COR-L47 (cell line): ENCODE results near the gene SEC24B.
"Not testable (repeated sequence)": the region's sequence is repeated elsewhere in the genome, so short reads cannot be mapped to it uniquely, and the experiment has no call there.

Experiments
- DNase-seq: peaks from one replicate; lab custom pipeline; 2025; lab: John Stamatoyannopoulos, UW

SEC24B gene

GRCh38 chr4:109506890-109507289, 73.3 kb downstream of the SEC24B start:
- no peak for DNase-seq

DNA sequence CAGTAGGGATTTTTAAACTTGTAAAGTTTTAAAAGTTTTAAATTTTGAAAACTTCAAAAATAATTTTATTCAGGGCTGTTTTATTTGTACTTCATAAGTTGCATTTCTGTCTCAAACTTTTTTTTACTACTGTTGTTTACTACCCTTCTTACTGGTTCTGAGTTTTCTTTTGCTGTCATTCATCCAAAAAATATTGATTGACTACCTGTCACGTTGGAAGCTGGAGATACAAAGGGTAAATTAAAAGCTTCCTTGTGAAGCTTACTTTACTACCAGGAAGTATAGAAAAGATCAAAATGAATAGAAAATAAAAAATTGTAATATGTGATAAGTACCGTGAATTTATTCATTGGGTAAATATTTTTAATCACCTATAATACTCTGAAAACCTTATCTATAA, 77.1 kb downstream of the SEC24B start:
- DNase-seq = no peak

- DNase-seq = no peak
Measured at GRCh38 chr4:109511414-109511813, 77.8 kb downstream of the SEC24B start.

GRCh38 chr4:109513368-109513767, 79.8 kb downstream of the SEC24B start:
- DNase-seq = not testable (repeated sequence)

GRCh38 chr4:109532182-109532581, 98.6 kb downstream of the SEC24B start:
- no peak for DNase-seq

DNA sequence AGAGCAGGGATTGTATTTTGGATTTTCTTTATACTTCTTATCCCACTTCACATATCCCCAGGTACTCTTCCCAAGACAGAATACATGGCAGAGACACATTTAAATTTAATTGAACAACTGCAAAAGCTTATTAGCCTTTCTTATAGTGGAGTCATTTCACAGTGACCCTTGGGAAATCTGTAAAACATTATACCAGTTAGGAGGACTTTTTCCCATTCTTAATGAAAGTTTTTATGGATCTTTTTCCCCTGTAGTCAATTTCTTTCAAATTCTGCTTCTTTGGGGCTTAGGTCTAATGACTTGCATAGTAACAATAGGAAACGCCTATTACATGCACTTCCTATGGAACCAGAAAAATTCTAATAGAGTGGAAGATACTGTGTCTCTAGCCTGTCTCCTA, 111.8 kb downstream of the SEC24B start:
- DNase-seq = no peak

DNA sequence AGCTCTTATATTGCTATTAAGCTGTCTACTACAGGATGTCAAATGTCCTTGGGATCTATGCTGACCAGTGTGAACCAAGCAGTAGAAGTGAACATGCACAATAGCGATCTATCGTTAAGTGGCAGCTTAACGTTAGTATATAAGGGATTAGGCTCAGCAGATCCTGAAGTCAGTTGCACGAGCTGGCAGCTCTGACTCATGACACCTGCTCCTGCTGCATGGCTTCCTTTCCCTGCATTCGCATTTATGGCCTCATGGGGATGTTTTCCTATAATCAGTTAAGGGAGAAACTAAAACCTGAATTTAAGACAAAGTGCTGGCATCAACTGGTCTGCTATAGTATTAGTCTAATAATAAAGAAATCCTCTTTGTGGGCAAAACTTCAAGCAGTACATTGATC, 113.8 kb downstream of the SEC24B start:
- no peak for DNase-seq

DNA sequence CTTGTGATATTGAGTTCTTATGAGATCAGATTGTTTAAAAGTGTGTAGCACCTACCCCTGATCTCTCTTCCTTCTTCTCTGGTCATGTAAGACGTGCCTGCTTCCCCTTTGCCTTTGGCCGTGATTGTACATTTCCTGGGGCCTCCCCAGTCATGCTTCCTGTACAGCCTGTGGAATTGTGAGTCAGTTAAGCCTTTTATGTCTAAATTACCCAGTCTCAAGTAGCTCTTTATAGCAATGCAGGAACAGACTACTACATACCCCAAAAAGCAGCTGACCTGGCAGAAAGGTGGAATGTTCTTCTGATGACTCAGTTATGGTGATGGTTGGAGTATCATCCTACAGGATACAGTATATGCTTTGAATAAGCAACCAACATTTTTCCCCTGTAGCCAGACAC, 115.0 kb downstream of the SEC24B start:
- DNase-seq = no peak

DNA sequence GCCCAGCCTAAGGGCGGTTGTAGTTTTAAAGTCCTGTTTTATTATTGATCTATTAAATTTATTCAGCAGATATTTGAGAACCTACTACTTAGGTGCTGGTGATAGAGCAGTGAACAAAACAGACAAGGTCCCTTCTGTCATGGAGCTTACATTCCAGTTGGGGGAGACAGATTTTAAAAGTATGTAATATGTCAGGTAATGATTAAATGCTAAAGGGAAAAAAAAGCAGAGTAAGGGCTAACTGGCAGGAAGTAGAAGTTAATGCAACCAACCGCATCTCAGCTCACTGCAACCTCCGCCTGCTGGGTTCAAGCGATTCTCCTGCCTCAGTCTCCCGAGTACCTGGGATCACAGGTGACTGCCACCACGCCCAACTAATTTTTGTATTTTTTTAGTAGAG, 118.6 kb downstream of the SEC24B start:
- no peak for DNase-seq

DNA sequence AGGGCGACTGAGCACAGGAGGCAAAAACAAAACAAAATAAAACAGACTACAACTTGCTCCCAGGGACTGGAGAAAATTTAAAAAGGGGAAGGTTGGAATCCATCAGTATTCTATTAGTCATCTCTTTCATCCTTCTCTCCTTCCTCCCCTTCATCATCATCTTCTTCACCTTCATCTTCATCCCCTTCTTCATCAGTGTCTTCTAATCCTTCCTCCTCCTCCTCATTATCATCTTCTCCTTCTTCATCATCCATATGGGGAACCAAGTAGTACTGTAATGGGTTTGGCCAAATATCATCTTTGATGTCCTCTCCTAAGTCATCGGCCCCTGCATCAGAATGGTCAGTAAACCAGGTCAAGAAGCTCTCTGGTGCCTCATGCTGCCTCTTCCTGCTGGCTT, 119.5 kb downstream of the SEC24B start:
- DNase-seq = no peak

GRCh38 chr4:109554971-109555370, 121.4 kb downstream of the SEC24B start:
- no peak for DNase-seq

DNA sequence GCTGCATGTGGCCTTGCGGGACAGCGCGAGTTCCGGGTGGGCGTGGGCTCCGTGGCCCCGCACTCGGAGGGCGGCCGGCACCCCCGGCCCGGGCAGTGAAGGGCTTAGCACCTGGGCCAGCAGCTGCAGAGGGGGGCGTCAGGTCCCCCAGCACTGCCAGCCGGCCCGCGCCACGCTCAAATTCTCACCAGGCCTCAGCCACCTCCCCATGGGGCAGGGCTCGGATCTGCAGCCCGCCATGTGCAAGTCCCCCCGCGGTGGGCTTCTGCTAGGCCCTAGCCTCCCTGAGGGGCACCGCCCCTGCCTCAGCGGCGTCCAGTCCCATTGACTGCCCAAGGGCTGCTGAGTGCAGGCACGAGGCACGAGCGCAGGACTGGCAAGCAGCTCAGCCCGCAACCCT, 123.8 kb downstream of the SEC24B start:
- no peak for DNase-seq

DNA sequence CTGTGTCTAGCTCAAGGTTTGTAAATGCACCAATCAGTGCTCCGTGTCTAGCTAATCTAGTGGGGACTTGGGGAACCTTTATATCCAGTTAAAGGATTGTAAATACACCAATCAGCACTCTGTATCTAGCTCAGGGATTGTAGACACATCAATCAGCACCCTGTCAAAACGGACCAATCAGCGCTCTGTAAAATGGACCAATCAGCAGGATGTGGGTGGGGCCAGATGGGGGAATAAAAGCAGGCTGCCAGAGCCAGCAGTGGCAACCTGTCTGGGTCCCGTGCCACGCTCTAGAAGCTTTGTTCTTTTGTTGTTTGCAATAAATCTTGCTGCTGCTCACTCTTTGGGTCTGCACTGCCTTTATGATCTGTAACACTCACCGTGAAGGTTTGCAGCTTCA, 124.5 kb downstream of the SEC24B start:
- DNase-seq = not testable (repeated sequence)

GRCh38 chr4:109559625-109559982, 126.0 kb downstream of the SEC24B start:
- no peak for DNase-seq

GRCh38 chr4:109559983-109560686, 126.5 kb downstream of the SEC24B start, which contains the start of gene MCUB:
Gene MCUB (plus strand): TSS chr4:109560246. CDS start chr4:109560338, 92 bp downstream.
- peak; percentile 90 for DNase-seq

DNA sequence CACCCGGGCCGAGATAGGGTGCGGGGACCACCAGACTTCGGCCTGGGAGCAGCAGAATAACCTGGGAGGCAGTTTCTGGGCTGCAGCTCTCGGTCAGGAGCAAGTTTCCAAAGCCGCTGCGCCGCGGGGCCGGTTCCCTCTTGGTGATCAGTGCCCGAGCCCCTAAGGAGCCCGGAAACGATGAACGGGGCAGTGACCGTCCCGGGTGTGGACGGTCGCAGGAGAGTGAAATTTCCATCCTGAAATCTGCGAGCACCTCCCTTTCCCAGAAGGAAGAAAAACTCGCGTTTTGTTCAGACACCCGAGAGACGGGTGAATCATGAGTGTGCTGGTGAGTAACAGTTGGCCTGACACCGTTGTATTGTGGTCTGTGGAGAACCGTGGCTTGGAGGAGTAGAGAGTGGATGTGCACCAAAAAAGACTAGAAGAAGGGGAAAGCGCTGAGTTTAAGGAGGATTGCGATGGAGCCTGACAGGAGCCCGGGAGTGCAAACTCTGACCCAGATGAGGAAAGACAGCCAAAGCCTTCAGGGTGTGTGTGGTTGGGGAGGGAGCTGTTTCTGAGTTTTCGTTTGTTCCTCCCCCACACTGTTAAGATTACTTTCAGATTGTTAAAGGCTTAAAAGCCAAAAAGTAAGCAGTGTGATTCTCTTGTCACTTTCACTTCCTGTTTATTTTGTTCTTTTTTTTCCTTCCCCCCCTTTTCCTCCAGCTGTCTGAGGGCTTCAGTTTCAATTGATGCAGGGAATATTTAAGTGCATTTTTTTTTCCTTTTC, 127.3 kb downstream of the SEC24B start:
- DNase-seq = peak; percentile 13

DNA sequence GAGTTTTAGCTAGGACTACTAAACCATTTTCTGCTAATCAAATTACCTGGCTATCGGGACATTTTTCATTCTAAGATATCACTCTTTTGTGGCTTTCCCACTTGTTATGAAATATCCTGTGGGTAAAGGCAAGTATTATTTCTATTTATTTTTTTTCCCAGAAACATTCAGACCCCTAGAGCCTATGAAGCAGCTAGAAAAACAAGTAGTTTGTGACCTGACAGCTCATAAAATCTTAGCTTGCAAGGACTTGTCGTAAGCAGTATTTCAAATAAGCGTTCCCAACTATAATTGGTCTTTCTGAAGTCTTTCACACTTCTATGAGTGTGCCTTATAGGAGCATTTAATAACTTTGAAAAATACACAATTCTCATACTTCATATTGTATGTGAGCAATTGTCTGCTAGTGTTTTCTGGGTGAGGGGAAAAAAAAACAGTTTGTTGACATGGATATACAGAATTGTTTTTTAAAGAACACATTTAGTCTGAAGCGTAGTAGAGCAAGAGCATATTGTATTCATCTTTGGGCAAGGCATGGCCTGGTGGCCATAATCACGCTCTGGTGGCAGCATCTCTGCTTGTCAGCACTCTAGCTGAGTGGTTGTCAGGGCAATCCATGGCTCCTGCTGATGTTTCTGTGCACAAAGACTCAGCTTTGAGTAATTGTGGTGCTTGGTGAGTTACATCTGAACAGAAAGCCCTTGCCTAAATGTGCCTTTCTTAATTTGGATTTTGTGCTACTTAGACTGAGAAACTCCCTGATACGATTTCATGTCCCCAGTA, 129.0 kb downstream of the SEC24B start:
- DNase-seq = peak; percentile 49

DNA sequence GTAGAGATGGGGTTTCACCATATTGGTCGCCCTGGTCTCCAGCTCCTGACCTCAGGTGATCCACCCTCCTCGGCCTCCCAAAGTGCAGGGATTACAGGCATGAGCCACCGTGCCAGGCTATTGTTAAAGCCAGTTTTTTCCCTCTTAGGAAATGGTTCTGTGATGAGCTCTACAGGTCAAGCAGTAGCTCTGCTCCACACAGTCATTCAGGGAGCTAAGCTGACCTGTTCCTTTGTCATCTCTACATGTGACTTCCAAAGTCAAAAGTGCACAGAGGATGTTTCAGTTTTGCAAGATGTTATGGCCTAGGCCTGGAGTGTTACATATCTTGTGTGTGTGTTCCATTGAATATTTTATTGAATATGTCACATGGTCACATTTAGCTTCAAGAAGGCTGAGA, 137.9 kb downstream of the SEC24B start:
- DNase-seq = no peak

DNA sequence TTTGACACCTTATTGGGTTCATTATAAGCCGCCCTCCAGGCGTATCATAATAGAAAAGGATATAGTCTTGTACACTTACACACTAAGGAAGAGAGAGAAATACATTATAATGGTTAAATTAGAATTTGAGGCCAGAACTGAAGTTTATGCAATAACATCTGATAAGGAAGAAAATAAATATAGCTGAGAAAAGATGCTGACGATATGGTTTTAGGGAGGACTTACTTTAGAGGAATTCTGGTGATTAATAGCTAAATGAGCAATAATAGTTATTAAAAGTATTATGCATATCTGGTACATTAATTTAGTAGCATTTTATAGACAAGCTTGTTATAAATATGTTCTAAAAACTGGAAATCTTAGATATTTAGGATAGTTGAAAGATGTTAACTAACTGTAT, 138.5 kb downstream of the SEC24B start:
- no peak for DNase-seq

- DNase-seq = no peak
Measured at GRCh38 chr4:109574443-109574850, 140.8 kb downstream of the SEC24B start.

DNA sequence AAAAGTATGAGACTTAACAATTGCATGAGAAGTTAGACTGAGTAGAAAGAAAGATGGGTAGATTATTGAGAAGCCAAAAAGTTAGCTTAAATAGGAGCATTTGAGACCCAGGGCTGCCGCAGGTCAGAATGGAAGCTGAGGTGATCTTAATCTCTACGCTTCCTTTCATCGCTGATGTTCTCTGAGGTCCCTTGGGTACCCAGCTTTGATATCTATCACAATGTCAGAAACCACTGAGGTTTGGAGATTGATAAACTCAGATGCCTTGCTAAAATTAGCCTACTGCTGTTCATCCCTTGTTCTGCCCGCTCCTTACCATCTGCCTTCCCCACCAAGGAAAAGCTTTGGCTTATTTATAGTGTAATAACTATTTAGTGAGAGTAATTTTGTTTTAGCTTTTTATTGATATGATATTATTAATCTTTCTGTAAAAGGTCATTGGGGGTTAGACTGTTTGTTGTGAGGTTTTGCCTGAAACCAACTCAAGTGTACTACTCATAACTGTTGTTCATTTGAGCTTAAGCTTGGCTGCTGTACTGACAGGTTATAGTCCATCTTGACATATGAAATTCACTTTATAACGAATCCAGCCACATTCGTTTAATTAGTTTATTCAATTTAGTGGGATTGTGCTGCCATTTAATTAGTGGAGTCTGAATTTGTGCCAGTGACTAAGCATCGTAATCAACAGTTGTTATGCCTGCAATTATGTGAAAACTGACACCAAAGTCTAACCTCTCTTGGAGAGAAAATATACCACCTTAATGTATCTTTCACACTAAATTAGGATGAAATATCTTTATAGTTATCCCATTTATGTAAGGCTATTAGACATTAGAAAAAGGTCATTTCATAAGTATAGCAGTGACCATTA, 141.6 kb downstream of the SEC24B start:
- peak; percentile 76 for DNase-seq

GRCh38 chr4:109576462-109576861, 142.8 kb downstream of the SEC24B start:
- peak; percentile 62 for DNase-seq
